Stomach (tissue), 4 donors: ENCODE data around the gene IER5.

ENCODE experiments used
- POLR2A ChIP-seq, 4 donors: fragments of 450-650 bp; IDR thresholded peaks; one replicate each; pipeline ENCODE4 v1.6.1; 2016; ENCODE audit warnings: antibody characterized with exemption in 4 of 4, control low read depth in 2 of 4, mild to moderate bottlenecking in 1 of 4, moderate library complexity in 1 of 4
- TF ChIP-seq, protein P1 (sequence below), 7 experiments: fragments of 450-650 bp in 4 of 7; fragments of 200-600 bp in 3 of 7; sonication (generic) in 3 of 7; IDR thresholded peaks; one replicate each; pipeline ENCODE4 v1.5.1; 2016 to 2019; ENCODE audit warnings: antibody characterized with exemption in 7 of 7, control low read depth in 2 of 7, mild to moderate bottlenecking in 1 of 7

- no peak for TF ChIP-seq POLR2A (IDR thresholded peaks at IDR 0.05)
- TF ChIP-seq, protein P1, sequence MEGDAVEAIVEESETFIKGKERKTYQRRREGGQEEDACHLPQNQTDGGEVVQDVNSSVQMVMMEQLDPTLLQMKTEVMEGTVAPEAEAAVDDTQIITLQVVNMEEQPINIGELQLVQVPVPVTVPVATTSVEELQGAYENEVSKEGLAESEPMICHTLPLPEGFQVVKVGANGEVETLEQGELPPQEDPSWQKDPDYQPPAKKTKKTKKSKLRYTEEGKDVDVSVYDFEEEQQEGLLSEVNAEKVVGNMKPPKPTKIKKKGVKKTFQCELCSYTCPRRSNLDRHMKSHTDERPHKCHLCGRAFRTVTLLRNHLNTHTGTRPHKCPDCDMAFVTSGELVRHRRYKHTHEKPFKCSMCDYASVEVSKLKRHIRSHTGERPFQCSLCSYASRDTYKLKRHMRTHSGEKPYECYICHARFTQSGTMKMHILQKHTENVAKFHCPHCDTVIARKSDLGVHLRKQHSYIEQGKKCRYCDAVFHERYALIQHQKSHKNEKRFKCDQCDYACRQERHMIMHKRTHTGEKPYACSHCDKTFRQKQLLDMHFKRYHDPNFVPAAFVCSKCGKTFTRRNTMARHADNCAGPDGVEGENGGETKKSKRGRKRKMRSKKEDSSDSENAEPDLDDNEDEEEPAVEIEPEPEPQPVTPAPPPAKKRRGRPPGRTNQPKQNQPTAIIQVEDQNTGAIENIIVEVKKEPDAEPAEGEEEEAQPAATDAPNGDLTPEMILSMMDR (IDR thresholded peaks at IDR 0.05): peak in 3 of 7 experiments; percentile 17 to 20 (median 17)
Measured at GRCh38 chr1:181104042-181104789, 15.7 kb downstream of the IER5 start.
